ENCODE results near the gene TMPRSS6.

DNA sequence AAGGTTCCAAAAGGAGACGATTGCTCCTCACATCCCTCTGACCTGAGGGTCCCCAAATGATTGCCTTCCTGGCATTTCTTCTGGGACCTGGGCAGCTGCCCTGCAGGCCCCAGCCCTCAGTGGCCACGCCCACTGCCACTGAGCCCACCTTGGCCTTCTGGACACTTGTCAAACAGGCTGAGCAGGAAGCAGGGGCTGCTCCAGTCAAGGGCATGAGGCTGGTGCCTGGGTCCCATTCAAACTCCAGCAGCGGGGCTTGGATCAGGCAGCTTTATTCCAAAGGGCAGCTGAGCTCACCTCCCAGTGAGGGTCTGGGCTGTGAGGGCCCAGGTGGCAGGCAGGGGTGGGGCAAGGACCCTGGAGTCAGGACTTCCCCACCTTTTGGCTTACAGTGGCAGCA is 44.3 kb downstream of the TMPRSS6 start:
- TF ChIP-seq, protein P1, sequence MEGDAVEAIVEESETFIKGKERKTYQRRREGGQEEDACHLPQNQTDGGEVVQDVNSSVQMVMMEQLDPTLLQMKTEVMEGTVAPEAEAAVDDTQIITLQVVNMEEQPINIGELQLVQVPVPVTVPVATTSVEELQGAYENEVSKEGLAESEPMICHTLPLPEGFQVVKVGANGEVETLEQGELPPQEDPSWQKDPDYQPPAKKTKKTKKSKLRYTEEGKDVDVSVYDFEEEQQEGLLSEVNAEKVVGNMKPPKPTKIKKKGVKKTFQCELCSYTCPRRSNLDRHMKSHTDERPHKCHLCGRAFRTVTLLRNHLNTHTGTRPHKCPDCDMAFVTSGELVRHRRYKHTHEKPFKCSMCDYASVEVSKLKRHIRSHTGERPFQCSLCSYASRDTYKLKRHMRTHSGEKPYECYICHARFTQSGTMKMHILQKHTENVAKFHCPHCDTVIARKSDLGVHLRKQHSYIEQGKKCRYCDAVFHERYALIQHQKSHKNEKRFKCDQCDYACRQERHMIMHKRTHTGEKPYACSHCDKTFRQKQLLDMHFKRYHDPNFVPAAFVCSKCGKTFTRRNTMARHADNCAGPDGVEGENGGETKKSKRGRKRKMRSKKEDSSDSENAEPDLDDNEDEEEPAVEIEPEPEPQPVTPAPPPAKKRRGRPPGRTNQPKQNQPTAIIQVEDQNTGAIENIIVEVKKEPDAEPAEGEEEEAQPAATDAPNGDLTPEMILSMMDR (IDR thresholded peaks at IDR 0.05), result no peak
- no peak for TF ChIP-seq POLR2AphosphoS5 (IDR thresholded peaks at IDR 0.05)
- no peak for TF ChIP-seq POLR2A (IDR thresholded peaks at IDR 0.05; ENCODE audit: low read depth)

Measured in esophagus muscularis mucosa (tissue), 3 donors.